Amniotic stem cell (primary cell): ENCODE data around the gene TAF11L11.
"Not testable (repeated sequence)": the region's sequence is repeated elsewhere in the genome, so short reads cannot be mapped to it uniquely, and the experiment has no call there.

Experiments
- DNase-seq: peaks from one replicate; lab custom pipeline; 2025; lab: John Stamatoyannopoulos, UW

The TAF11L11 gene

GRCh38 chr5:17603880-17604279 is at the start of gene TAF11L11:
TSS of gene TAF11L11 (plus strand) at chr5:17604183.
- DNase-seq, result not testable (repeated sequence)

DNA sequence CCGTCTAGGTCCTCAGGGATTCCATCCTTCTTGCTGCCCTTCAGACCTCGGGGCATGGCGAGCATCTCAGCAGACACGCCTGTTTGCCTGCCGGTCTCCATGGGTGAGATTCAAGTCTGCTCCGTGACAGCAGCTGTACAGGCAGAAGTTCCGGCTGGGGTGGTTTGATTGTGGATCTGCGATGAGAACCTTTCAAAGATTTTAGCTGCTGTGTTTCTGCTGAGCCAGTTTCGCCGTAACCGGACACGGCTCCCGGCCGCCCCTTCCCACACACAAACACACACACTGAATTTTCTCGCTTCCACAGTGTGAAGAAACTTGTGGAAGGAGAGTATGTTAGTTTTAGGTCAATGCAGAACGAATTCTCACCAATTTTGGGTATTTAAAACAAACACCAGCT is 18.3 kb upstream of the TAF11L11 start, which contains the start of gene TAF11L7:
TAF11L7 (minus strand) TSS at position 101 of the 400 bp plus-strand sequence.
- not testable (repeated sequence) for DNase-seq

DNA sequence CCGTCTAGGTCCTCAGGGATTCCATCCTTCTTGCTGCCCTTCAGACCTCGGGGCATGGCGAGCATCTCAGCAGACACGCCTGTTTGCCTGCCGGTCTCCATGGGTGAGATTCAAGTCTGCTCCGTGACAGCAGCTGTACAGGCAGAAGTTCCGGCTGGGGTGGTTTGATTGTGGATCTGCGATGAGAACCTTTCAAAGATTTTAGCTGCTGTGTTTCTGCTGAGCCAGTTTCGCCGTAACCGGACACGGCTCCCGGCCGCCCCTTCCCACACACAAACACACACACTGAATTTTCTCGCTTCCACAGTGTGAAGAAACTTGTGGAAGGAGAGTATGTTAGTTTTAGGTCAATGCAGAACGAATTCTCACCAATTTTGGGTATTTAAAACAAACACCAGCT is 13.1 kb upstream of the TAF11L11 start, which contains the start of gene TAF11L8:
TAF11L8 (minus strand) TSS at position 101 of the 400 bp plus-strand sequence.
- not testable (repeated sequence) for DNase-seq

DNA sequence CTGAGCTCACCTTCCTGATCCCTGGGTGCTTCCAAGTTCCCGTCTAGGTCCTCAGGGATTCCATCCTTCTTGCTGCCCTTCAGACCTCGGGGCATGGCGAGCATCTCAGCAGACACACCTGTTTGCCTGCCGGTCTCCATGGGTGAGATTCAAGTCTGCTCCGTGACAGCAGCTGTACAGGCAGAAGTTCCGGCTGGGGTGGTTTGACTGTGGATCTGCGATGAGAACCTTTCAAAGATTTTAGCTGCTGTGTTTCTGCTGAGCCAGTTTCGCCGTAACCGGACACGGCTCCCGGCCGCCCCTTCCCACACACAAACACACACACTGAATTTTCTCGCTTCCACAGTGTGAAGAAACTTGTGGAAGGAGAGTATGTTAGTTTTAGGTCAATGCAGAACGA is 9.7 kb upstream of the TAF11L11 start, which contains the start of gene TAF11L9:
TAF11L9 (minus strand) TSS at position 140 of the 400 bp plus-strand sequence.
- DNase-seq, result not testable (repeated sequence)

GRCh38 chr5:17597728-17598127 is 6.3 kb upstream of the TAF11L11 start, which contains the start of gene TAF11L10:
TSS of gene TAF11L10 (minus strand) at chr5:17597828.
- DNase-seq, result not testable (repeated sequence)

- no peak for DNase-seq
Measured at GRCh38 chr5:17604951-17605350, 968 bp downstream of the TAF11L11 start.

DNA sequence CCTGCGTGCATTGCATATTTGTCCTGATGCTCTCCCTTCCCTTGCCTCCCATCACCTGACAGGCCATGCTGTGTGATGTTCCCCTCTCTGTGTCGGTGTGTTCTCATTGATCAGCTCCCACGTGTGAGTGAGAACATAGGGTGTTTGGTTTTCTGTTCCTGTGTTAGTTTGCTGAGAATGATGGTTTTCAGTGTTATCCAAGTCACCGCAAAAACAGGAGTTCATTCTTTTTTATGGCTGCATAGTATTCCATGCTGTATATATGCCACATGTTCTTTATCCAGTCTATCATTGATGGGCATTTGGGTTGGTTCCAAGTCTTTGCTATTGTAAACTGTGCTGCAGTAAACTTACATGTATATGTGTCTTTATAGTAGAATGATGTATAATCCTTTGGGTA is 3.5 kb downstream of the TAF11L11 start:
- DNase-seq, result not testable (repeated sequence)

DNA sequence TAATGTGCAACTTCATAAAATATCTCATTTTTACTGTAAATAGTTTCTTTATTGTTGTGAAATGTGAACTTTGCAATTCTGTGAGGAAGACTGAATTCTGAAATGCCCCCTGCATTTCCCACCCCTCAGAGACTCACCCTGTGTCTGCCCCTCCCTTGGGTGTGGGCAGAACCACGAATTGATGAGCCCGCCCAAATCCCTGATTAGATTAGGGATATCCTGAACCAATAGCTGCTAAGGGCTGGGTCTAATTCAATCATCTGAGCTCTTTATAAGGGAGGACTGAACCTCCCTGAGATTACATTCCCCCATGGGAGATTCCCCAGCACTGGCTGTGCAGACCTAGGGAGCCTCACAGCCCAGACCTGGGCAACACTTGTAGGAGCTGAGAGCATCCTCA is 6.1 kb downstream of the TAF11L11 start, which contains the start of gene TAF11L12:
TAF11L12 (plus strand) TSS at position 301 of the 400 bp plus-strand sequence.
- DNase-seq, result not testable (repeated sequence)

DNA sequence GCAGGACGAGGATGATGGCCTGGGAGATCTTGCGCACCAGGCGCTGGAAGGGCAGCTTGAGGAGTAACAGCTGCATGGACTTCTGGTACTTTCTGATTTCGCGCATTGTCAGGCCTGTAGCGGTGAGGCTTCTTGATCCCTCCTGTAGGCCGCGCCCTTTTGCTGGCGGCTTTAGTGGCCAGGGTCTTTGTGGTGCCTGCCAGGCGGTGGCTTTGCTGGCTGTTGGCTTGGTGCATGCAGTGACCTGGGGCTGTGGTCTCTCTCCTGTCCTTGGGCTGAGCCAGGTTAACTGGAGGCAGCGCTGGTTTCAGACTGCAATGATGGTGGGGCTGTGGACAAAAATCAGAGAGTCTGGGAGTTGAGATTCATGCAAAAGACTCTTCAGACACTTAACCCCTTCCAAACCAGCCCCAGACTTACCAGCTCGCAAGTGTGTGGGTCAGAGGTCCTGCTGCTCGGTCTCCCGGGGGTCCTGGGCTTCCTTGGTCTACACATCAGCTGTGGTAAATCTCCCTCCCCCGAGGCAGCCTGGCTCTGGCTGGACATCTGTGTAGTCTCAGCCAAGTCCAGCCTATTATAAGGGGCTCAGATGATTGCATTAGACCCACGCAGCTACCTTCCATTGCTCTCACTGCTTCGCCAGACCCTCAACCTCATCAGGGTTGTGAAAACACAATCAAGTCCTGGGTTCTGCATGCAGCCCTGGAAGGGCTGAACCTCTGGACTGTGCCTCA is 11.1 kb downstream of the TAF11L11 start:
- DNase-seq, result no peak

GRCh38 chr5:17619354-17619753 is 15.4 kb downstream of the TAF11L11 start:
- DNase-seq, result no peak

DNA sequence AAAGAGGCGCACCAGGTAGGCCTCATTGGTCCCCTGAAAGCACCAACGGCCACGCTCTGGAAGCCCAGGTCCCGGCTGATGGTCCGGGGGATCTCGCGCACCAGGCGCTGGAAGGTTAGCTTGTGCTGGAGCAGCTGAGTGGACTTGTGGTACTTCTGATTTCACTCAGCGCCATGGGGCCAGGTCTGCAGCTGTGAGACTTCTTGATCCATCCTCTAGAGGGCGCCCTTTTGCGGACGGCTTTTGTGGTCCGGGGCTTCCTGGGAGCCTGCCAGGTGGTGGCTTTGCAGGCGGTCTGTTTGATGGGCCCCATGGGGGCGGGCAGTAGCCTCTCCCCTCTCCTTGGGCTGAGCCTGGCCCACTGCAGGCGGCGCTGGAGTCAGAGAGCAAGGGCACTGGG is 16.6 kb downstream of the TAF11L11 start:
- DNase-seq, result no peak

DNA sequence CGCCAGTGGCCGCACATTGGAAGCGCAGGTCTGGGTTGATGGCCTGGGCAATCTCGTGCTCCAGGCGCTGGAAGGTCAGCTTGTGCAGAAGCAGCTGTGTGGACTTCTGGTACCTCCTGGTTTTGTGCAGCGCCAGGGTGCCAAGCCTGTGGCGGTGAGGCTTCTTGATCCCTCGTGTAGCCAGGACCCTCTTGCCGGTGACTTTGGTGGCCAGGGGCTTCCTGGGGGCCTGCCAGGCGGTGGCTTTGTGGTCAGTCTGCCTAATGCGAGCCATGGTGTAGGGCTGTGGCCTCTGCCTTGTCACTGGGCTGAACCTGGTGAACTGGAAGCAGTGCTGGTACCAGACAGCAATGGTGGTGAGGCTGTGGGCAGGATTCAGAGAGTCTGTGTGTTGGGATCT is 21.7 kb downstream of the TAF11L11 start:
- DNase-seq, result no peak

DNA sequence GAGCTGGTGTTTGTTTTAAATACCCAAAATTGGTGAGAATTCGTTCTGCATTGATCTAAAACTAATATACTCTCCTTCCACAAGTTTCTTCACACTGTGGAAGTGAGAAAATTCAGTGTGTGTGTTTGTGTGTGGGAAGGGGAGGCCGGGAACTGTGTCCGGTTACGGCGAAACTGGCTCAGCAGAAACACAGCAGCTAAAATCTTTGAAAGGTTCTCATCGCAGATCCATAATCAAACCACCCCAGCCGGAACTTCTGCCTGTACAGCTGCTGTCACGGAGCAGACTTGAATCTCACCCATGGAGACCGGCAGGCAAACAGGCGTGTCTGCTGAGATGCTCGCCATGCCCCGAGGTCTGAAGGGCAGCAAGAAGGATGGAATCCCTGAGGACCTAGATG is 27.8 kb downstream of the TAF11L11 start, which contains the start of gene TAF11L13:
TAF11L13 (plus strand) TSS at position 301 of the 400 bp plus-strand sequence.
- DNase-seq, result not testable (repeated sequence)

DNA sequence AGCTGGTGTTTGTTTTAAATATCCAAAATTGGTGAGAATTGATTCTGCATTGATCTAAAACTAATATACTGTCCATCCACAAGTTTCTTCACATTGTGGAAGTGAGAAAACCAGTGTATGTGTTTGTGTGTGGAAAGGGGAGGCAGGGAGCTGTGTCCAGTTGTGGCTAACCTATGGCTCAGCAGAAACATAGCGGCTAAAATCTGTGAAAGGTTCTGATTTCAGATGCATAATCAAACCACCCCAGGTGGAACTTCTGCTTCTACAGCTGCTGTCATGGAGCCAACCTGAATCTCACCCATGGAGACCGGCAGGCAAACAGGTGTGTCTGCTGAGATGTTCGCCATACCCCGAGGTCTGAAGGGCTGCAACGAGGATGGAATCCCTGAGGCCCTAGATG is 30.2 kb downstream of the TAF11L11 start, which contains the start of gene TAF11L14:
TAF11L14 (plus strand) TSS at position 301 of the 400 bp plus-strand sequence.
- no peak for DNase-seq

DNA sequence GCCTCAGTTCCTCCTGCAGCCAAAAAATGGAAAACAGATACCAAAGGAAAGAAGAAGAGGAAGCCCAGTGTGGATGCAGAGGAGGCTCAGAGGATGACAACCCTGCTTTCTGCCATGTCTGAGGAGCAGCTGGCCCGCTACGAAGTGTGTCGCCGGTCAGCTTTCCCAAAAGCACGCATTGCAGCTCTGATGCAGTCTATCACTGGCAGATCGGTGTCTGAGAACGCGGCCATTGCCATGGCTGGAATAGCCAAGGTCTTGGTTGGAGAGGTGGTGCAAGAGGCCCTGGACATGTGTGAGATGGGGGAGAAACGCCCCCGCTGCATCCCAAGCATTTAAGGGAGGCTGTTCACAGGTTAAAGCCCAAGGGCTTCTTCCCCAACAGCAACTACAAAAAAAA is 45.2 kb downstream of the TAF11L11 start:
- DNase-seq, result not testable (repeated sequence)

- not testable (repeated sequence) for DNase-seq
Measured at GRCh38 chr5:17655201-17655759, 51.3 kb downstream of the TAF11L11 start.
